ENCODE data around the gene GPR161. TPM values are rescaled to one million over a fixed set of nuclear protein-coding genes. Genes with fewer than 3 reads are reported as not detected.

Gene GPR161
- polyA plus RNA-seq, 2 of the 4 experiments (the other 2 are of a cell fraction): 7.8 to 9.4 TPM

- H3K9me3 ChIP-seq: no peaks in the 10 kb centered on the region
- no peaks in the 10 kb centered on the region for H3K4me1 ChIP-seq
- no peak for ATAC-seq
- no peak overlapping the region for H3K27ac ChIP-seq
- FAIRE-seq: no peak
- no peak for DNase-seq (ENCODE audit: low read depth in 1 of 2, low spot score in 1 of 2)
- ChIA-PET POLR2A (no interaction called here), CTCF (interaction anchor here (0.6 to 2.0 kb wide), 5 partner anchors 10 to 27 kb away, joined by 3 to 9 read pairs (median 4); no protein-coding TSS in a partner anchor)
- no peak overlapping the region for H3K4me2 ChIP-seq
- H3K4me3 ChIP-seq: no peak overlapping the region
- TF ChIP-seq RCOR1 (IDR thresholded peaks at IDR 0.05; ENCODE audit: low read depth, low read length) (no peak), MAFK (IDR thresholded peaks at IDR 0.05; ENCODE audit: partially characterized antibody) (no peak), ELK1 (IDR thresholded peaks at IDR 0.05; ENCODE audit: low read depth, low read length) (no peak), EHMT2 (IDR thresholded peaks at IDR 0.05; ENCODE audit: low read depth) (no peak), ATOH8 (CRISPR knock-in tag; IDR thresholded peaks at IDR 0.05; ENCODE audit: low read depth) (no peak), JUN (IDR thresholded peaks at IDR 0.05) (no peak), RNF2 (IDR thresholded peaks at IDR 0.05; ENCODE audit: borderline replicate concordance, low read depth) (no peak), CHD2 (IDR thresholded peaks at IDR 0.05; ENCODE audit: low read length, partially characterized antibody) (no peak), PHF8 (IDR thresholded peaks at IDR 0.05; ENCODE audit: borderline replicate concordance, low read depth) (no peak), POLR2A (IDR thresholded peaks at IDR 0.05; ENCODE audit: low read length) (no peak), ZC3H11A (IDR thresholded peaks at IDR 0.05) (no peak), TP53 (CRISPR knock-in tag; IDR thresholded peaks at IDR 0.05) (no peak), HMGXB4 (CRISPR knock-in tag; IDR thresholded peaks at IDR 0.05; ENCODE audit: borderline replicate concordance) (no peak), HDAC2 (IDR thresholded peaks at IDR 0.05) (no peak), NPAS2 (CRISPR knock-in tag; IDR thresholded peaks at IDR 0.05; ENCODE audit: borderline replicate concordance) (no peak)
- 88% methylated on average over 8 of the region's 8 CpGs for WGBS (ENCODE audit: missing lambda C conversion rate)
Observed at GRCh38 chr1:168101336-168101735, 35.4 kb downstream of the GPR161 start.

GRCh38 chr1:168100315-168101002 is 36.3 kb downstream of the GPR161 start:
- ChIA-PET POLR2A (no interaction called here), CTCF (interaction anchor here (0.6 to 0.9 kb wide), 3 partner anchors 11 to 28 kb away, joined by 3 to 4 read pairs (median 3); no protein-coding TSS in a partner anchor)
- Histone ChIP-seq H3K4me3 (no peak overlapping the region), H3K27ac (no peak overlapping the region), H3K4me1 (no peaks in the 10 kb centered on the region), H3K9me3 (no peaks in the 10 kb centered on the region), H3K4me2 (no peak overlapping the region)
- 87% methylated on average over 7 of the region's 7 CpGs for WGBS (ENCODE audit: missing lambda C conversion rate)
- TF ChIP-seq JUN (IDR thresholded peaks at IDR 0.05) (no peak), NFE2L2 (conservative IDR thresholded peaks at IDR 0.05; ENCODE audit: low read length) (no peak), ZC3H11A (IDR thresholded peaks at IDR 0.05) (no peak), MAZ (IDR thresholded peaks at IDR 0.05; ENCODE audit: borderline replicate concordance, low read depth, low read length) (no peak), ELK1 (IDR thresholded peaks at IDR 0.05; ENCODE audit: low read depth, low read length) (no peak), TFCP2L1 (CRISPR knock-in tag; IDR thresholded peaks at IDR 0.05) (no peak), E2F6 (IDR thresholded peaks at IDR 0.05; ENCODE audit: borderline replicate concordance, low read depth) (no peak), RNF2 (IDR thresholded peaks at IDR 0.05; ENCODE audit: borderline replicate concordance, low read depth) (no peak), KDM1A (IDR thresholded peaks at IDR 0.05; ENCODE audit: low read depth) (no peak), HOXB13 (CRISPR knock-in tag; IDR thresholded peaks at IDR 0.05; ENCODE audit: low read depth) (no peak), EHMT2 (IDR thresholded peaks at IDR 0.05; ENCODE audit: low read depth) (no peak), HDAC2 (IDR thresholded peaks at IDR 0.05) (no peak), PHF8 (IDR thresholded peaks at IDR 0.05; ENCODE audit: borderline replicate concordance, low read depth) (no peak), CTCF (IDR thresholded peaks at IDR 0.05) (no peak), HMGXB4 (CRISPR knock-in tag; IDR thresholded peaks at IDR 0.05; ENCODE audit: borderline replicate concordance) (no peak)
- FAIRE-seq (no peak), ATAC-seq (no peak), DNase-seq (ENCODE audit: low read depth in 1 of 2, low spot score in 1 of 2) (no peak)

Data from A549 (cell line).